Liver (tissue), 9 donors: ENCODE measurements around the gene NUPR1. TPM values are rescaled to one million over a fixed set of nuclear protein-coding genes. Genes with fewer than 3 reads are reported as not detected.

Experiments
- DNase-seq: peaks from one replicate; pipeline ENCODE4 v3.0.0-alpha.2; 2017; ENCODE audit warnings: low spot score
- H3K27ac ChIP-seq, 2 donors: one replicate each; pipeline ENCODE4 v1.7.0; 2013; ENCODE audit warnings: inconsistent platforms in 2 of 2, low read length in 2 of 2, control low read depth in 1 of 2, low read depth in 1 of 2, mild to moderate bottlenecking in 1 of 2
- H3K27me3 ChIP-seq, 4 donors: one replicate each; pipeline versions ENCODE4 v1.6.1 to v1.7.0; 2013; ENCODE audit warnings: low read length in 3 of 4, inconsistent platforms in 1 of 4, mild to moderate bottlenecking in 1 of 4, moderate library complexity in 1 of 4; ENCODE audit not compliant: control insufficient read depth in 4 of 4, insufficient read depth in 4 of 4
- H3K36me3 ChIP-seq, 4 donors: one replicate each; pipeline versions ENCODE4 v1.6.1 to v1.7.0; 2013; ENCODE audit warnings: low read length in 3 of 4, mild to moderate bottlenecking in 3 of 4, low read depth in 1 of 4, moderate library complexity in 1 of 4; ENCODE audit not compliant: control insufficient read depth in 4 of 4, insufficient read depth in 3 of 4
- H3K4me1 ChIP-seq, 4 donors: one replicate each; pipeline versions ENCODE4 v1.6.1 to v1.7.0; 2013; ENCODE audit warnings: low read length in 3 of 4, mild to moderate bottlenecking in 3 of 4, moderate library complexity in 1 of 4; ENCODE audit not compliant: control insufficient read depth in 4 of 4, insufficient read depth in 4 of 4
- H3K4me3 ChIP-seq, 3 donors: one replicate each; pipeline versions ENCODE4 v1.6.1 to v1.7.0; 2013; ENCODE audit warnings: low read length in 3 of 3, control low read depth in 1 of 3, low read depth in 1 of 3, mild to moderate bottlenecking in 1 of 3
- H3K9ac ChIP-seq, 2 donors: one replicate each; pipeline ENCODE4 v1.7.0; 2013; ENCODE audit warnings: low read length in 2 of 2, mild to moderate bottlenecking in 2 of 2, moderate library complexity in 2 of 2, control low read depth in 1 of 2, low read depth in 1 of 2
- H3K9me3 ChIP-seq, 4 donors: one replicate each; pipeline versions ENCODE4 v1.6.1 to v1.7.0; 2013; ENCODE audit warnings: low read length in 3 of 4; ENCODE audit not compliant: control insufficient read depth in 4 of 4
- ATF3 ChIP-seq: IDR thresholded peaks from 2 replicates; pipeline ENCODE4 v1.6.1; 2016; ENCODE audit warnings: antibody characterized with exemption
- CTCF ChIP-seq: fragments of 150-350 bp; IDR thresholded peaks from 2 replicates; pipeline ENCODE4 v1.5.1; 2017; ENCODE audit warnings: improper control_type of control experiment, low read depth, low read length; ENCODE audit not compliant: missing input control
- EGR1 ChIP-seq, 2 donors: IDR thresholded peaks; 2 replicates each; pipeline ENCODE4 v1.6.1; 2016 to 2018; ENCODE audit warnings: antibody characterized with exemption in 2 of 2, low read depth in 2 of 2
- FOXA2 ChIP-seq: IDR thresholded peaks from 2 replicates; pipeline ENCODE4 v1.6.1; 2016; ENCODE audit warnings: antibody characterized with exemption
- GABPA ChIP-seq, 2 donors: IDR thresholded peaks in 1 of 2; conservative IDR thresholded peaks in 1 of 2; 2 replicates each; pipeline ENCODE4 v1.6.1; 2016; ENCODE audit warnings: antibody characterized with exemption in 2 of 2, mild to moderate bottlenecking in 1 of 2, moderate library complexity in 1 of 2
- HNF4A ChIP-seq, 2 donors: conservative IDR thresholded peaks; 2 replicates each; pipeline ENCODE4 v1.6.1; 2016; ENCODE audit warnings: antibody characterized with exemption in 2 of 2, mild to moderate bottlenecking in 2 of 2
- HNF4G ChIP-seq: IDR thresholded peaks from 2 replicates; pipeline ENCODE4 v1.6.1; 2016; ENCODE audit warnings: antibody characterized with exemption
- JUND ChIP-seq, 2 donors: IDR thresholded peaks; 2 replicates each; pipeline ENCODE4 v1.6.1; 2016; ENCODE audit warnings: antibody characterized with exemption in 2 of 2
- MAX ChIP-seq: IDR thresholded peaks from 2 replicates; pipeline ENCODE4 v1.6.1; 2016; ENCODE audit warnings: antibody characterized with exemption
- NR2F2 ChIP-seq: IDR thresholded peaks from 2 replicates; pipeline ENCODE4 v1.6.1; 2016; ENCODE audit warnings: antibody characterized with exemption
- RAD21 ChIP-seq, 2 donors: IDR thresholded peaks; 2 replicates each; pipeline ENCODE4 v1.6.1; 2016; ENCODE audit warnings: antibody characterized with exemption in 2 of 2, mild to moderate bottlenecking in 2 of 2
- REST ChIP-seq: IDR thresholded peaks from 2 replicates; pipeline ENCODE4 v1.6.1; 2016; ENCODE audit warnings: antibody characterized with exemption, mild to moderate bottlenecking
- RXRA ChIP-seq, 2 donors: IDR thresholded peaks; 2 replicates each; pipeline ENCODE4 v1.6.1; 2017 to 2018; ENCODE audit warnings: antibody characterized with exemption in 2 of 2, mild to moderate bottlenecking in 1 of 2
- SP1 ChIP-seq: IDR thresholded peaks from 2 replicates; pipeline ENCODE4 v1.6.1; 2018; ENCODE audit warnings: antibody characterized with exemption, mild to moderate bottlenecking
- TAF1 ChIP-seq: conservative IDR thresholded peaks from 2 replicates; pipeline ENCODE4 v1.6.1; 2016; ENCODE audit warnings: antibody characterized with exemption, mild to moderate bottlenecking
- YY1 ChIP-seq: IDR thresholded peaks from 2 replicates; pipeline ENCODE4 v1.6.1; 2016; ENCODE audit warnings: antibody characterized with exemption, mild to moderate bottlenecking
- ZBTB33 ChIP-seq: IDR thresholded peaks from 2 replicates; pipeline ENCODE4 v1.6.1; 2016; ENCODE audit warnings: antibody characterized with exemption
- WGBS: extraction: QIAGEN DNeasy Blood & Tissue Kit; methylation state at CpG from one replicate; pipeline ENCODE4 v1.1.7; 2013; 5-methylcytosine and 5-hydroxymethylcytosine counted together
- polyA plus RNA-seq, 2 donors: library from polyadenylated mRNA; stranded (reverse) in 1 of 2; unstranded in 1 of 2; fragments of 200-250 nt in 1 of 2; fragments of >200 nt in 1 of 2; fragmentation: Nextera tagmentation in 1 of 2; extraction: Ambion mirVana in 1 of 2; gene quantifications; one replicate each; pipeline versions ENCODE4 v1.2.1 to v1.2.3, GENCODE V29; 2013 to 2015
- total RNA-seq, 2 donors: library from RNA; depleted of rRNA; stranded (reverse); fragments of >200 nt; gene quantifications; one replicate each; pipeline ENCODE4 v1.2.3, GENCODE V29; 2014
- donor health status: healthy.
- donor health status: healthy.
- donor health status: healthy.
- donor health status: healthy.
- donor health status: healthy.

The NUPR1 gene
- total and polyA plus RNA-seq, 4 donors: 10.9 to 305 (median 62.6) TPM

GRCh38 chr16:28573738-28574718 lies 35.3 kb upstream of the NUPR1 start (continued):
- TF ChIP-seq REST (no peak), MAX (no peak), JUND (IDR thresholded peaks at IDR 0.05) (no peak)

GRCh38 chr16:28572696-28573510 lies 34.1 kb upstream of the NUPR1 start:
- H3K9me3 ChIP-seq: no peaks in the 10 kb centered on the region
- DNase-seq: no peak
- H3K4me3 ChIP-seq: no peak overlapping the region
- 82% methylated on average over 15 of the region's 15 CpGs for WGBS
- H3K4me1 ChIP-seq: peaks cover 0 to 6% (median 0%) of the 10 kb centered on the region in 4 donors
- H3K9ac ChIP-seq: no peak overlapping the region
- H3K36me3 ChIP-seq: no peaks in the 10 kb centered on the region
- H3K27ac ChIP-seq: no peak overlapping the region
- H3K27me3 ChIP-seq: no peaks in the 10 kb centered on the region
- TF ChIP-seq SP1 (no peak), REST (no peak), ATF3 (no peak), HNF4G (no peak), FOXA2 (no peak), YY1 (no peak), JUND (IDR thresholded peaks at IDR 0.05) (no peak), HNF4A (conservative IDR thresholded peaks at IDR 0.05) (no peak), RAD21 (IDR thresholded peaks at IDR 0.05) (no peak), NR2F2 (no peak), ZBTB33 (no peak), EGR1 (IDR thresholded peaks at IDR 0.05; ENCODE audit: low read depth in 2 of 2) (no peak), GABPA (IDR thresholded peaks at IDR 0.05 in 1 of 2, conservative IDR thresholded peaks at IDR 0.05 in 1 of 2) (no peak), CTCF (no peak), RXRA (IDR thresholded peaks at IDR 0.05) (no peak), TAF1 (no peak), MAX (no peak)
